Muscle layer of duodenum (tissue), 2 donors: Measurements from ENCODE around the gene TJAP1.

Source experiments
- H3K27ac ChIP-seq: one replicate; pipeline ENCODE4 v1.7.0; 2013; ENCODE audit warnings: mild to moderate bottlenecking, low read length
- H3K27me3 ChIP-seq: one replicate; pipeline ENCODE4 v1.7.0; 2013; ENCODE audit warnings: low read depth, mild to moderate bottlenecking, control low read depth, low read length
- H3K36me3 ChIP-seq, 2 donors: one replicate each; pipeline ENCODE4 v1.7.0; 2013; ENCODE audit warnings: low read length in 2 of 2, control low read depth in 1 of 2, mild to moderate bottlenecking in 1 of 2; ENCODE audit not compliant: insufficient read depth in 2 of 2, control insufficient read depth in 1 of 2
- H3K4me1 ChIP-seq, 2 donors: one replicate each; pipeline ENCODE4 v1.7.0; 2013; ENCODE audit warnings: low read length in 2 of 2, mild to moderate bottlenecking in 2 of 2, control low read depth in 1 of 2, moderate library complexity in 1 of 2; ENCODE audit not compliant: insufficient read depth in 2 of 2, control insufficient read depth in 1 of 2
- H3K4me3 ChIP-seq, 2 donors: one replicate each; pipeline ENCODE4 v1.7.0; 2013; ENCODE audit warnings: low read length in 2 of 2, low read depth in 1 of 2, mild to moderate bottlenecking in 1 of 2
- H3K9me3 ChIP-seq, 2 donors: one replicate each; pipeline ENCODE4 v1.7.0; 2013; ENCODE audit warnings: low read length in 2 of 2, control low read depth in 1 of 2, mild to moderate bottlenecking in 1 of 2; ENCODE audit not compliant: control insufficient read depth in 1 of 2
- donor health status: healthy.

Gene TJAP1

GRCh38 chr6:43488667-43489276 is 11.4 kb downstream of the TJAP1 start:
- H3K4me3 ChIP-seq = no peak overlapping the region
- H3K27ac ChIP-seq = no peak overlapping the region
- H3K36me3 ChIP-seq = no peaks in the 10 kb centered on the region
- H3K4me1 ChIP-seq = peaks cover 16 to 26% of the 10 kb centered on the region in 2 donors
- H3K9me3 ChIP-seq = no peaks in the 10 kb centered on the region
- no peaks in the 10 kb centered on the region for H3K27me3 ChIP-seq

GRCh38 chr6:43489277-43490072 is 12.1 kb downstream of the TJAP1 start:
- no peak overlapping the region for H3K4me3 ChIP-seq
- H3K27me3 ChIP-seq = no peaks in the 10 kb centered on the region
- H3K9me3 ChIP-seq = no peaks in the 10 kb centered on the region
- peaks cover 16 to 28% of the 10 kb centered on the region in 2 donors for H3K4me1 ChIP-seq
- H3K36me3 ChIP-seq = no peaks in the 10 kb centered on the region
- H3K27ac ChIP-seq = no peak overlapping the region

- Histone ChIP-seq H3K4me3 (no peak overlapping the region), H3K36me3 (no peaks in the 10 kb centered on the region), H3K4me1 (peaks cover 16 to 33% of the 10 kb centered on the region in 2 donors), H3K27me3 (no peaks in the 10 kb centered on the region), H3K9me3 (no peaks in the 10 kb centered on the region), H3K27ac (peak overlapping the region; percentile 39)
Observed at GRCh38 chr6:43490523-43490939, 13.2 kb downstream of the TJAP1 start.

DNA sequence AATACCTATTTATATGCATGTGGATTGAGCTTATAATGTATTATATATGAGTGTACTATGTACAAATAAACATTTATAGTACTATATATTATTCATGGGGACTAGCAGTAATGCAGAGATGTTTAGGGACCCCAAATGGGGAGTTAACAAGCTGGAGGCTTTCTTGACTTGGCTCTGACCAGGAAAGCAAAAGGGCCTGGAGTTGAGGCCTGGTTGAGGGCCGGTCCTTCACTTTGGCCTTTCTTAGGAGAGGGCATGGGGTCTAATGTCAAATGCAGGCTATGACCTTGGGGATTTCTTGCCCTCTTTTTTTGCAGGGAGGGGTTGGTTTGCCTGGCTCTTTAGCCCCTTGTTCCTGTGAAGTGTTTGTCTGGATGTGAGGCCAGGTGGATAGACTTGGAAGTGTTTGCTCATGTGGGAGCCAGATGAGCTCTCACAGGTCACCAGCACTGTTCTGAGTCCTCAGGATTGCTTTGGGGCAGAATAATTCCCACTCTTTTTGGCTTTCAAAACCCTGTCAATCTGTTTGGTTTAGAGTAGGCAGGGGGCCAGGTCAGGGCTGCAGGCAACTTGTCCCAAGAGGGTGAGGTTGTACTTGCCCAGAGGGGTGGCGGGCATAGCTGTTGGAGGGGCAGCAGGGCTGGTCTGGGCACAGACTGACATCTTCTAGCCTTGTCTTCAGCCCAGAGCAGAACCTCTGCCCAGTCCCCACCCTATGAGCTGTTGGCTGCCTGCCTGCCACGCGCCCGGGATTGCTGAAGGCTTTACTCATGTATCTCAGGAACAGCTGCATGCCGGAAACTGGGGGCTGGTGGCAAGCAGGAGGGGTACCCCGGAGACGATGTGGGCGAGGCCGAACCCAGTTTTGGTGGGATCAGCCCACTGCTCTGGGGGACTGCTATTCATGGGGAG is 14.6 kb downstream of the TJAP1 start:
- Histone ChIP-seq H3K4me1 (peaks cover 16 to 45% of the 10 kb centered on the region in 2 donors), H3K9me3 (no peaks in the 10 kb centered on the region), H3K36me3 (no peaks in the 10 kb centered on the region), H3K4me3 (no peak overlapping the region), H3K27ac (peak overlapping the region; percentile 74), H3K27me3 (no peaks in the 10 kb centered on the region)

DNA sequence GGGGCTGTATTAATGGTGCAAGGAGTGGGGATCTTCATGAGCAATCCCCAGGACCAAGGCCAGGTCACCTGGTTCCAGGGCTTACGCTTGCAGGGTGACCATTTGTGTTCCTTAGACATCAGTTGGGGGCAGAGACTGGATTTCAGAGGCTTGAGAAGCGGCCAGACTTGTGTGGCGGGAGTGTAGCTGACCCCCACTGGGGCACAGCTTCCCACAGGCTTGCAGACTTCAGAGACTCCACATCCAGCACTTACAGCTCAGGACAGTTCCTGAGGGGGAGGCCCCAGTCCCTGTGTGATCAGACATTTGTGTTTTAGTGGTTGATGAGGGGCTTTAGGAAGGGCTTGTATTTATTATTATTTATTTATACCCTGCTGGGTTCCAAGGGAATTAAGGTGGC is 15.3 kb downstream of the TJAP1 start:
- Histone ChIP-seq H3K4me3 (no peak overlapping the region), H3K36me3 (no peaks in the 10 kb centered on the region), H3K9me3 (no peaks in the 10 kb centered on the region), H3K27me3 (no peaks in the 10 kb centered on the region), H3K27ac (peak overlapping the region; percentile 27), H3K4me1 (peaks cover 19 to 45% of the 10 kb centered on the region in 2 donors)

- H3K4me3 ChIP-seq = no peak overlapping the region
- peaks cover 19 to 45% of the 10 kb centered on the region in 2 donors for H3K4me1 ChIP-seq
Observed at GRCh38 chr6:43493230-43493629, 15.9 kb downstream of the TJAP1 start.

GRCh38 chr6:43493833-43494232 is 16.5 kb downstream of the TJAP1 start:
- Histone ChIP-seq H3K4me3 (no peak overlapping the region), H3K9me3 (no peaks in the 10 kb centered on the region), H3K4me1 (peaks cover 19 to 45% of the 10 kb centered on the region in 2 donors), H3K27ac (no peak overlapping the region), H3K27me3 (no peaks in the 10 kb centered on the region), H3K36me3 (peaks cover 4 to 10% of the 10 kb centered on the region in 2 donors)

More at GRCh38 chr6:43493230-43493629, 15.9 kb downstream of the TJAP1 start:
- no peaks in the 10 kb centered on the region for H3K9me3 ChIP-seq
- no peaks in the 10 kb centered on the region for H3K27me3 ChIP-seq
- peaks cover 0 to 4% of the 10 kb centered on the region in 2 donors for H3K36me3 ChIP-seq
- H3K27ac ChIP-seq = no peak overlapping the region

DNA sequence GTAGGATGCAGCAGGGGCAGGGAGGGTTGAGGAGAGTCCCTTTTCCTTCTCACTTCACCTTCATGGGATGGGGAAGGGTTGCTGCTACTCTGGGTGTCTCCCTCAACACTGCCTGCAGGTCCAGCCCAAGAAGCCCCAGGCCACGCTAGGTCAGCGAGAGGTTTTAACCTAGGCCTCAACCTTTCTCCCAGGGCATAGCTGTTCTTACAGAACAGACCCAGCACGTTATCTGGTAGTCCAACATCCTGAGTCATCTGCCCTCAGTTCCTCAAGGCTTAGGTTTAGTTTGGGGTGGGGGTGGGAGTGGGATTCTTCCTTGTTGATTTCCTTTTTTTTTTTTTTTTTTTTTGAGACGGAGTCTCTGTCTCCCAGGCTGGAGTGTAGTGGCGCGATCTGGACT is 17.0 kb downstream of the TJAP1 start:
- peaks cover 9 to 15% of the 10 kb centered on the region in 2 donors for H3K36me3 ChIP-seq
- H3K4me3 ChIP-seq = no peak overlapping the region
- no peaks in the 10 kb centered on the region for H3K27me3 ChIP-seq
- peaks cover 19 to 43% of the 10 kb centered on the region in 2 donors for H3K4me1 ChIP-seq
- no peaks in the 10 kb centered on the region for H3K9me3 ChIP-seq
- no peak overlapping the region for H3K27ac ChIP-seq

GRCh38 chr6:43494766-43495165 is 17.4 kb downstream of the TJAP1 start:
- H3K9me3 ChIP-seq = no peaks in the 10 kb centered on the region
- H3K27me3 ChIP-seq = no peaks in the 10 kb centered on the region
- no peak overlapping the region for H3K4me3 ChIP-seq
- peaks cover 13 to 19% of the 10 kb centered on the region in 2 donors for H3K36me3 ChIP-seq
- H3K4me1 ChIP-seq = peaks cover 19 to 42% of the 10 kb centered on the region in 2 donors
- no peak overlapping the region for H3K27ac ChIP-seq

DNA sequence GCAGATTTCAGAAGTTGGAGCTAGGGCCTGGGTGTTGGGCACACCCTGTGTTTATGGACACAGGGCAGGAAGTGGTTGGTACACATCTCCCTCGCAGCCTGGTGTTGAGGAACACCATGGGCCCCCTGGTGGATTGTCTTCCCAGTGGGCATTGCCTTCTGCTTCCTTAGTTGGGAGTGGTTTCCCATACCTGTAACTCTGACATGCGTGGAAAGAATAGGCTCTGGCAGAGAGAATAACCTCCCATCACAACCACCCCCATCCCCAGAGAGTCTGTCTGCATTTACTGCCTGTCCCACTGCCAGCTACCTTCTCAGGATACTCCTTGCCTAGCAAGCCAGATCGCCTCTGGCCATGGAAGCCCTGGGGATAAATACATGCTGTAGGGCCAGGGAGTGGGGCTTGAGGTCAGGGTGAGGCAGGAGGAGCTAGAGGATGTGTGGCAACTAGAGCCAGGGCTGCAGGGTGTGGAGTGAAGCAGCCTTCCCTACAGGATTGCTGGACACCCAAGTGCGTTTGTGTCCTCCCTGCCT is 18.1 kb downstream of the TJAP1 start:
- Histone ChIP-seq H3K27ac (no peak overlapping the region), H3K9me3 (no peaks in the 10 kb centered on the region), H3K36me3 (peaks cover 20 to 26% of the 10 kb centered on the region in 2 donors), H3K27me3 (no peaks in the 10 kb centered on the region), H3K4me1 (peaks cover 16 to 37% of the 10 kb centered on the region in 2 donors), H3K4me3 (no peak overlapping the region)
